ENCODE measurements around the gene CATSPERD. TPM values are rescaled to one million over a fixed set of nuclear protein-coding genes. Genes with fewer than 3 reads are reported as not detected.

Gene CATSPERD
- total and polyA plus RNA-seq, 4 donors = not detected

- H3K9me3 ChIP-seq (ENCODE audit: control insufficient read depth in 4 of 4, low read length in 3 of 4) = no peaks in the 10 kb centered on the region
- H3K9ac ChIP-seq (ENCODE audit: low read depth in 1 of 2, low read length in 2 of 2) = no peak overlapping the region
- DNase-seq (ENCODE audit: low spot score) = no peak
- H3K4me3 ChIP-seq (ENCODE audit: low read depth in 1 of 3, low read length in 3 of 3) = peak overlapping the region in 1 of 3 donors; percentile 60
- H3K27me3 ChIP-seq (ENCODE audit: control insufficient read depth in 4 of 4, insufficient read depth in 4 of 4, low read length in 3 of 4) = no peaks in the 10 kb centered on the region
- peaks cover 0 to 2% (median 0%) of the 10 kb centered on the region in 4 donors for H3K36me3 ChIP-seq (ENCODE audit: control insufficient read depth in 4 of 4, insufficient read depth in 3 of 4, low read depth in 1 of 4, low read length in 3 of 4)
- peaks cover 6 to 33% (median 19%) of the 10 kb centered on the region in 4 donors for H3K4me1 ChIP-seq (ENCODE audit: control insufficient read depth in 4 of 4, insufficient read depth in 4 of 4, low read length in 3 of 4)
- WGBS = 19% methylated on average over 37 of the region's 37 CpGs
- H3K27ac ChIP-seq (ENCODE audit: low read depth in 1 of 2, low read length in 2 of 2) = peak overlapping the region; percentile 55 to 90
- TF ChIP-seq ZBTB33 (IDR thresholded peaks at IDR 0.05) = no peak
- TF ChIP-seq, protein P1, sequence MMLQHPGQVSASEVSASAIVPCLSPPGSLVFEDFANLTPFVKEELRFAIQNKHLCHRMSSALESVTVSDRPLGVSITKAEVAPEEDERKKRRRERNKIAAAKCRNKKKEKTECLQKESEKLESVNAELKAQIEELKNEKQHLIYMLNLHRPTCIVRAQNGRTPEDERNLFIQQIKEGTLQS (IDR thresholded peaks at IDR 0.05) = no peak
- no peak for TF ChIP-seq RAD21 (IDR thresholded peaks at IDR 0.05)
- TF ChIP-seq JUND (IDR thresholded peaks at IDR 0.05) = no peak
- no peak for TF ChIP-seq MAX (IDR thresholded peaks at IDR 0.05)
- TF ChIP-seq TAF1 (conservative IDR thresholded peaks at IDR 0.05) = no peak
- TF ChIP-seq NR2F2 (IDR thresholded peaks at IDR 0.05) = no peak
- TF ChIP-seq CTCF (IDR thresholded peaks at IDR 0.05; ENCODE audit: low read depth, low read length, missing input control) = no peak
- no peak for TF ChIP-seq REST (IDR thresholded peaks at IDR 0.05)
- no peak for TF ChIP-seq HNF4A (conservative IDR thresholded peaks at IDR 0.05)
- TF ChIP-seq HNF4G (IDR thresholded peaks at IDR 0.05) = no peak
- no peak for TF ChIP-seq GABPA (IDR thresholded peaks at IDR 0.05 in 1 of 2, conservative IDR thresholded peaks at IDR 0.05 in 1 of 2)
- TF ChIP-seq EGR1 (IDR thresholded peaks at IDR 0.05; ENCODE audit: low read depth in 2 of 2) = no peak
- TF ChIP-seq RXRA (IDR thresholded peaks at IDR 0.05) = no peak
- TF ChIP-seq FOXA1 (IDR thresholded peaks at IDR 0.05) = no peak
- TF ChIP-seq SP1 (IDR thresholded peaks at IDR 0.05) = no peak
- TF ChIP-seq FOXA2 (IDR thresholded peaks at IDR 0.05) = no peak
- TF ChIP-seq YY1 (IDR thresholded peaks at IDR 0.05) = no peak
These were observed 107.0 kb downstream of the CATSPERD start for GRCh38 chr19:5827342-5827890.

Data from liver (tissue), 9 donors.